Uterus (tissue), 4 donors: ENCODE measurements around the gene OR5C1. TPM values are rescaled to one million over a fixed set of nuclear protein-coding genes. Genes with fewer than 3 reads are reported as not detected.
"Not testable (repeated sequence)": the region's sequence is repeated elsewhere in the genome, so short reads cannot be mapped to it uniquely, and the experiment has no call there.

Source experiments
- DNase-seq, 2 donors: peaks; one replicate each; pipeline ENCODE4 v3.0.0-alpha.2; 2019 to 2020
- H3K27ac ChIP-seq, 2 donors: fragments of 200-600 bp; sonication (generic); 1 replicate in 1 of 2; 2 replicates in 1 of 2; pipeline ENCODE4 v1.5.1; 2016 to 2018
- H3K27me3 ChIP-seq, 2 donors: fragments of 200-600 bp; sonication (generic); one replicate each; pipeline ENCODE4 v1.5.1; 2018 to 2019; ENCODE audit warnings: control low read depth in 1 of 2
- H3K36me3 ChIP-seq, 2 donors: fragments of 200-600 bp; sonication (generic); one replicate each; pipeline ENCODE4 v1.5.1; 2019; ENCODE audit warnings: control low read depth in 1 of 2
- H3K4me1 ChIP-seq, 2 donors: fragments of 200-600 bp; sonication (generic); one replicate each; pipeline ENCODE4 v1.5.1; 2018 to 2019; ENCODE audit warnings: control low read depth in 1 of 2
- H3K4me3 ChIP-seq, 2 donors: fragments of 200-600 bp; sonication (generic); 1 replicate in 1 of 2; 2 replicates in 1 of 2; pipeline ENCODE4 v1.5.1; 2018 to 2019; ENCODE audit warnings: mild to moderate bottlenecking in 1 of 2
- H3K9me3 ChIP-seq, 2 donors: fragments of 200-600 bp; sonication (generic); one replicate each; pipeline ENCODE4 v1.5.1; 2019; ENCODE audit warnings: control low read depth in 1 of 2
- POLR2A ChIP-seq, 2 donors: fragments of 450-650 bp; IDR thresholded peaks; one replicate each; pipeline ENCODE4 v1.6.1; 2016; ENCODE audit warnings: antibody characterized with exemption in 2 of 2, mild to moderate bottlenecking in 1 of 2, moderate library complexity in 1 of 2
- intact Hi-C: fragments of 100-400 bp; cut with DNase I; formaldehyde crosslinking; loops from one replicate; pipeline ENCODE4 v1.15.1; 2023; ENCODE audit warnings: low total_unique reads
- total RNA-seq, 4 donors: library from RNA; depleted of rRNA in 3 of 4; stranded (reverse); fragments of >200 nt in 3 of 4; gene quantifications; one replicate each; pipeline versions ENCODE4 v1.1.0 to v1.2.4, GENCODE V29; 2014 to 2023
- TF ChIP-seq, protein P1 (sequence below), 4 experiments: fragments of 200-600 bp in 2 of 4; fragments of 450-650 bp in 2 of 4; sonication (generic) in 2 of 4; IDR thresholded peaks; one replicate each; pipeline ENCODE4 v1.5.1; 2016 to 2019; ENCODE audit warnings: antibody characterized with exemption in 4 of 4, mild to moderate bottlenecking in 2 of 4, moderate library complexity in 1 of 4
- donor health status: DM: yes; HTN: yes; CAD: no.

The OR5C1 gene
- total RNA-seq, 4 donors from 2014 or later, result not detected

DNA sequence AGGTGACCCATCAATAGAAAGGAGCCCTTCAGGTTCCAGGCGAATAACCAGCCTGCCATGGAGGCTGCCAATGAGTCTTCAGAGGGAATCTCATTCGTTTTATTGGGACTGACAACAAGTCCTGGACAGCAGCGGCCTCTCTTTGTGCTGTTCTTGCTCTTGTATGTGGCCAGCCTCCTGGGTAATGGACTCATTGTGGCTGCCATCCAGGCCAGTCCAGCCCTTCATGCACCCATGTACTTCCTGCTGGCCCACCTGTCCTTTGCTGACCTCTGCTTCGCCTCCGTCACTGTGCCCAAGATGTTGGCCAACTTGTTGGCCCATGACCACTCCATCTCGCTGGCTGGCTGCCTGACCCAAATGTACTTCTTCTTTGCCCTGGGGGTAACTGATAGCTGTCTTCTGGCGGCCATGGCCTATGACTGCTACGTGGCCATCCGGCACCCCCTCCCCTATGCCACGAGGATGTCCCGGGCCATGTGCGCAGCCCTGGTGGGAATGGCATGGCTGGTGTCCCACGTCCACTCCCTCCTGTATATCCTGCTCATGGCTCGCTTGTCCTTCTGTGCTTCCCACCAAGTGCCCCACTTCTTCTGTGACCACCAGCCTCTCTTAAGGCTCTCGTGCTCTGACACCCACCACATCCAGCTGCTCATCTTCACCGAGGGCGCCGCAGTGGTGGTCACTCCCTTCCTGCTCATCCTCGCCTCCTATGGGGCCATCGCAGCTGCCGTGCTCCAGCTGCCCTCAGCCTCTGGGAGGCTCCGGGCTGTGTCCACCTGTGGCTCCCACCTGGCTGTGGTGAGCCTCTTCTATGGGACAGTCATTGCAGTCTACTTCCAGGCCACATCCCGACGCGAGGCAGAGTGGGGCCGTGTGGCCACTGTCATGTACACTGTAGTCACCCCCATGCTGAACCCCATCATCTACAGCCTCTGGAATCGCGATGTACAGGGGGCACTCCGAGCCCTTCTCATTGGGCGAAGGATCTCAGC, 11.6 kb downstream of the OR5C1 start, which contains the start of gene OR1K1:
TSS of gene OR1K1 (plus strand) at position 58 of the 995 bp plus-strand sequence. CDS start at position 58, 0 bp downstream.
- intact Hi-C loops, result loop anchor here (10.0 kb wide), 1 partner anchor 326 kb away; the partner anchor contains the start of gene OR1J1
- H3K27ac ChIP-seq, result no peak within 1 kb of the TSS
- TF ChIP-seq POLR2A (IDR thresholded peaks at IDR 0.05), result no peak
- TF ChIP-seq, protein P1, sequence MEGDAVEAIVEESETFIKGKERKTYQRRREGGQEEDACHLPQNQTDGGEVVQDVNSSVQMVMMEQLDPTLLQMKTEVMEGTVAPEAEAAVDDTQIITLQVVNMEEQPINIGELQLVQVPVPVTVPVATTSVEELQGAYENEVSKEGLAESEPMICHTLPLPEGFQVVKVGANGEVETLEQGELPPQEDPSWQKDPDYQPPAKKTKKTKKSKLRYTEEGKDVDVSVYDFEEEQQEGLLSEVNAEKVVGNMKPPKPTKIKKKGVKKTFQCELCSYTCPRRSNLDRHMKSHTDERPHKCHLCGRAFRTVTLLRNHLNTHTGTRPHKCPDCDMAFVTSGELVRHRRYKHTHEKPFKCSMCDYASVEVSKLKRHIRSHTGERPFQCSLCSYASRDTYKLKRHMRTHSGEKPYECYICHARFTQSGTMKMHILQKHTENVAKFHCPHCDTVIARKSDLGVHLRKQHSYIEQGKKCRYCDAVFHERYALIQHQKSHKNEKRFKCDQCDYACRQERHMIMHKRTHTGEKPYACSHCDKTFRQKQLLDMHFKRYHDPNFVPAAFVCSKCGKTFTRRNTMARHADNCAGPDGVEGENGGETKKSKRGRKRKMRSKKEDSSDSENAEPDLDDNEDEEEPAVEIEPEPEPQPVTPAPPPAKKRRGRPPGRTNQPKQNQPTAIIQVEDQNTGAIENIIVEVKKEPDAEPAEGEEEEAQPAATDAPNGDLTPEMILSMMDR (IDR thresholded peaks at IDR 0.05), result no peak

DNA sequence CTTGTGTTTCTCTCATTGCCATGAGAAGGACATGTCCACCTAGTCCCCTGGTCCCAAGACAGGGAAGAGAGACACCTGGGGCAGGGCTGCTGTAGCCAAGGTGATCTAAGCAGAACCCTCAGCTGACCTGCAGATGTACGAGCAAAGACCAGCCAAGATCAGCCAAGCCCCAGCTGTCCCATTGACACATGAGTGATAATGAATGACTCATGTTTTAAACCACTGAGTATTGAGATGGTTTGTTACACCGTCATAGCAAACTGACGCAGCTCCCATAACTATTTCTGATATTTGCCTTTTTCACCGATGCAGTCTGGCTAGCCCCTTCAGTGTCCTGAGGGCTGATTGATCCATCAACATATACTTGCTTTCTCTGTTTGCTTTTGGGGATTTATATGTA, 17.9 kb downstream of the OR5C1 start:
- Histone ChIP-seq H3K4me1 (no peaks in the 10 kb centered on the region), H3K9me3 (no peaks in the 10 kb centered on the region), H3K36me3 (no peaks in the 10 kb centered on the region), H3K27ac (no peak overlapping the region), H3K4me3 (no peak overlapping the region), H3K27me3 (no peaks in the 10 kb centered on the region)
- intact Hi-C loops, result loop anchor here (10.0 kb wide), 1 partner anchor 332 kb away; the partner anchor contains the start of gene OR1J1
- TF ChIP-seq, protein P1 (IDR thresholded peaks at IDR 0.05), result no peak
- TF ChIP-seq POLR2A (IDR thresholded peaks at IDR 0.05), result no peak
- no peak for DNase-seq

More for the DNA sequence above, 11.6 kb downstream of the OR5C1 start, which contains the start of gene OR1K1:
- Histone ChIP-seq H3K9me3 (no peaks in the 10 kb centered on the region), H3K27me3 (no peaks in the 10 kb centered on the region), H3K4me1 (no peaks in the 10 kb centered on the region), H3K4me3 (no peak within 1 kb of the TSS), H3K36me3 (no peaks in the 10 kb centered on the region)
- no peak for DNase-seq

DNA sequence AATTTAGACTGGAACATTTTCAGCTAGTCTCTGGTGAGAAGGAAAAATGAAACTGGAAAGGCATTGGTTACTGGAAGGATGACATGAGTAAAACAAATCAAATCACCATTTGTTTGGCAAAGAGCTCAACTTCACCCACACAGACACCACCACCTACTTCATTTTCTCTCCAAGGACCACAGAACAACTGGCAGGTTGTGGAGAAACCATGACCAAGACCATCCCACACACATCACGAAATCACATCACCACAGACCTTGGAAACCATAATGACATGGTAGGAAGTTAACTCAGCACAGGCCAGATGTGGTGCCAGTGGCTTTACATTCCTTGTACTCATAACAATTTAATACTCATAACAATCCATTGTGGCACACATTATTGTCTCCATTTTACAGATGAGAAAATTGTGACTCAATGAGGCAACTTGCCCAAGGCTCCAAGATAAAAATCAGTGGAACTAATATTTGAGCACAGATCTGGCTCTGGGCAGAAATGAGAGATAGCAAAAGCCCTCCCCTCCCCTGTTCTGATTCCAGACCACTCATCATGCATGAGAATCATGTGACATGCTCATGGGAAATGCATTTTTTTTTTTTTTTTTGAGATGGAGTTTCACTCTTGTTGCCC, 18.7 kb downstream of the OR5C1 start:
- Histone ChIP-seq H3K27me3 (no peaks in the 10 kb centered on the region), H3K9me3 (no peaks in the 10 kb centered on the region), H3K27ac (no peak overlapping the region), H3K36me3 (no peaks in the 10 kb centered on the region), H3K4me1 (no peaks in the 10 kb centered on the region), H3K4me3 (no peak overlapping the region)
- intact Hi-C loops, result loop anchor here (10.0 kb wide), 1 partner anchor 333 kb away; the partner anchor contains the start of gene OR1J1
- DNase-seq, result no peak
- no peak for TF ChIP-seq POLR2A (IDR thresholded peaks at IDR 0.05)
- TF ChIP-seq, protein P1 (IDR thresholded peaks at IDR 0.05), result no peak

DNA sequence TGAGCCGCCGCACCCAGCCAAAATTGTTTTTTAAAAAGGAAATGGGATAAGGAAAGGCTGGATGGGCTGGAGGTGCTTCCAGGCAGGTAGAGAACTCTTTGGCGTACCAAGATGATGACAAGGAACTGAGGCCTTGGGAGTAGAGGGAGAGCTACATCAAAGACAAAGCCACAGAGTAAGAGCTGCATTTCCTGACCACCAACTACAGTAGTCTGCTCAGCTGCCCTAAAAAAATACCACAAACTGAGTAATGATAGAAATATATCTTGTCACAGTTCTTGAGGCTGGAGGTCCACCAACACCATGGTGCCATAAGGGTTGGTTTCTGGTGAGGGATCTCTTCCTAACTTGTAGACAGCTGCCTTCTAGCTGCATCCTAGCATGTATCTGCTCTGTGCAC, 19.4 kb downstream of the OR5C1 start:
- Histone ChIP-seq H3K36me3 (no peaks in the 10 kb centered on the region), H3K27me3 (no peaks in the 10 kb centered on the region), H3K4me3 (no peak overlapping the region), H3K9me3 (no peaks in the 10 kb centered on the region), H3K27ac (no peak overlapping the region), H3K4me1 (no peaks in the 10 kb centered on the region)
- TF ChIP-seq, protein P1 (IDR thresholded peaks at IDR 0.05), result no peak
- no peak for TF ChIP-seq POLR2A (IDR thresholded peaks at IDR 0.05)
- intact Hi-C loops, result loop anchor here (10.0 kb wide), 1 partner anchor 333 kb away; the partner anchor contains the start of gene OR1J1
- DNase-seq, result no peak

DNA sequence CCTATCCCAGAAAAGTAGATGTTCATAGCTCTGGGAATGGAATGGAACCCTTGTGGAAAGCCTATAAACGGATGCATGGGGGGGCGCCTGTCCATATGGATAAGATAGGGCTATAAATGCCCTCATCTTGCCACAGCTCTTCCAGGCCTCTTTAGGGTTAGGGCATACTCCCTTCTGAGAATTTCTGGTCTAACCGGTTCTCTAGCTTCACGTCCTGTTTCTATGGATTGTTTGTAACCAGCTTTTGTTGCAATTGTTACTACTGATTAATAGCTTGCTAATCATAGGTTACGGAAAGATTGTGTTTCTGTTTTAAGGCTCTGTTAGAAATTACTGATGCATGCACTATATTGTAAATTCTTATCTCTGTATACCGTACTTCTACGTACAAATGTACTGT, 20.5 kb downstream of the OR5C1 start:
- not testable (repeated sequence) for H3K4me3 ChIP-seq
- intact Hi-C loops, result loop anchor here (10.0 kb wide), 1 partner anchor 334 kb away; the partner anchor contains the start of gene OR1J1

More for the DNA sequence above, 20.5 kb downstream of the OR5C1 start:
- not testable (repeated sequence) for H3K4me1 ChIP-seq, DNase-seq, H3K27me3 ChIP-seq, H3K9me3 ChIP-seq, H3K27ac ChIP-seq, H3K36me3 ChIP-seq
